ENCODE results near the gene SLX9.

SLX9 gene

GRCh38 chr21:44939532-44940115 is at the start of gene SLX9:
Gene SLX9 (plus strand): TSS chr21:44940029. CDS start chr21:44940058, 29 bp downstream.
- peak; percentile 74 for DNase-seq

GRCh38 chr21:44890338-44890931 is 49.4 kb upstream of the SLX9 start:
- no peak for DNase-seq

GRCh38 chr21:44890961-44891541 is 48.8 kb upstream of the SLX9 start:
- DNase-seq, result no peak

- no peak for DNase-seq
Observed at GRCh38 chr21:44891631-44892031, 48.2 kb upstream of the SLX9 start.

- DNase-seq, result no peak
Observed at GRCh38 chr21:44892095-44892494, 47.7 kb upstream of the SLX9 start.

- peak; percentile 74 for DNase-seq
Observed at GRCh38 chr21:44892536-44893277, 47.1 kb upstream of the SLX9 start.

GRCh38 chr21:44893278-44893556 is 46.6 kb upstream of the SLX9 start:
- no peak for DNase-seq

GRCh38 chr21:44893948-44894656 is 45.7 kb upstream of the SLX9 start:
- no peak for DNase-seq

GRCh38 chr21:44894687-44895302 is 45.0 kb upstream of the SLX9 start:
- DNase-seq, result no peak

GRCh38 chr21:44895859-44896258 is 44.0 kb upstream of the SLX9 start:
- DNase-seq, result no peak

GRCh38 chr21:44896561-44897286 is 43.1 kb upstream of the SLX9 start:
- no peak for DNase-seq

GRCh38 chr21:44897326-44898010 is 42.4 kb upstream of the SLX9 start:
- peak; percentile 52 for DNase-seq

- DNase-seq, result no peak
Observed at GRCh38 chr21:44898011-44898488, 41.8 kb upstream of the SLX9 start.

- no peak for DNase-seq
Observed at GRCh38 chr21:44898851-44899767, 40.7 kb upstream of the SLX9 start.

- DNase-seq, result no peak
Observed at GRCh38 chr21:44899768-44900558, 39.9 kb upstream of the SLX9 start.

- DNase-seq, result no peak
Observed at GRCh38 chr21:44900559-44901251, 39.1 kb upstream of the SLX9 start.

GRCh38 chr21:44901391-44902074 is 38.3 kb upstream of the SLX9 start:
- no peak for DNase-seq
